GM21737 (cell line): ENCODE measurements around the gene TBL3.

Experiments
- ATAC-seq: cut with Tn5 transposase; IDR thresholded peaks from one replicate; pipeline ENCODE4 v1.9.1; 2021; ENCODE audit warnings: mild to moderate bottlenecking, moderate library complexity; ENCODE audit not compliant: unreplicated experiment

The TBL3 gene

DNA sequence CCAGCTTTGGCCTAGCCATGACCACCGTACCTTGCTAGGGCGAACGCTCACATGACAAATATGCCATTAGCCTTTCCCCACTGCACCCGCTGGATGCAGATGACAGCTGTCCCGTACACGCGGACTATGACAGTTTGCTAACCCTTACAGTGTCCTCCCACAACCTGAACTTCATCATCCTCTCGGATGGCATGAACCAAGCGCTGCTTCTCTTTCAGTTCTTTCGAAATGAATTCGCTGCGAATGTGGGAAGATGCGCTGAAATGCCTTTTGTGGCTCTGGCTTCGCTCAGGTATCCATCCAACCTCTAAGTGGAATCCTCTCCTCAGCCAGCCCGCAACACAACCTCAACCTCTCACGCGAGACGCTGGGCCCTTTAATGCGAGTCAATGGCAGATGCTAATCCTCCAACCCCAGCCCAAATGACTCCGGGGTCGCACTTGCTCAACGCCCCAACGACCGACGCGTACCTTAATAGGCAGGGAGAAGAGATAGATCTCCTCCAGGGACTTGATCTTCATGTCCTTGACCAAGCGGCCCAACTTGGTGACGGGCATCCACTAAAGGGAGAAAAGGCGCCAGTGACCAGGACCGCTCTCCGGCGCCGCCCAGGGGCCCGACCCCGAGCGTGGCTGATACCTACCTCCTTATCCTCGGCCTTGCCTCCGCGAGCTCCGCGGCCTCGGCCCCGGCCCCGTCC is 7.9 kb upstream of the TBL3 start:
- ATAC-seq, result peak; percentile 1

DNA sequence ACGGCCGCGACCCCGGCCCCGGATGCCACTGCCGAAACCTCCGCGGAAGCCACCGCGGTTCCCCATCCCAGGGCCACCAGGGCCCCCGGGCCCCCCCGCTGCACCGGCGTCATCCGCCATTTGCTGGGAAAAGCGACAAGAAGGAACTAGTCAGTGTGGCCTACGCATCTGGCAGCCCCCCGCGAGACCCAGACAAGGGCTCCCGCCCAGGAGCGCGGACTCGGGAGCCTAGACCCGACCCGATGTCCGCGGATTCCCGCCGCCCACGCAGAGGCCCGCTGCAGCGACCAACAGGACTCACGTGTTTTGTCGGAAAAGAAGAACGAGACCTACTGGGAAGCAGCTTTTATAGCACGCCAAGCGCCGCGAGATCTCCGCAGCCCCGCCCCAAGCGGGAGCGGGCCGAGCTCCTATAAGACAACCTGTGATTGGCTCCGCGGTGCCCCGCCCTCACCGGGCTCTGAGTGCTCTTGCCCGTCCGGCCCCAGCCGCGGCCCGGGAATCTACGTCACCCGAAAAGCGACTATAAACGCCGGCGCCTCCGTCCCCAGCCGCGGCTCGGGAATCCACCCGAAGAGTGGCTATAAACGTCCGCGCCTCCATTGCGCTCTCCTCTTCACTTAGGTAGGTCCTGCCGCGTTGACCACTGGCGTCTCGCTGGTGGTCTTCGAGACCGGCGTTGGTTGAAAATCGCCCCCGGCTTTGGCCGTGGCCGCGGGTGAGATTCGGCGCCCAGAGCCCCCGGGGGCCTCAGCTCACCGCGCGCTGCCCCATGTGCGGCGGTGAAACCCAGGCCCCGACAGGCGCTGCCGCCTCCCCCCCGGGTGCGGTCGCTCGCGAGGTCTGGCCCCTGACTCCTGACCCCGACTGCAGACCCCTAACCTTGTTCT is 7.1 kb upstream of the TBL3 start, which contains the start of gene RPS2:
RPS2 (minus strand) TSS at position 321 of the 890 bp plus-strand sequence; CDS start at position 120, 201 bp downstream.
- ATAC-seq, result peak; percentile 77

DNA sequence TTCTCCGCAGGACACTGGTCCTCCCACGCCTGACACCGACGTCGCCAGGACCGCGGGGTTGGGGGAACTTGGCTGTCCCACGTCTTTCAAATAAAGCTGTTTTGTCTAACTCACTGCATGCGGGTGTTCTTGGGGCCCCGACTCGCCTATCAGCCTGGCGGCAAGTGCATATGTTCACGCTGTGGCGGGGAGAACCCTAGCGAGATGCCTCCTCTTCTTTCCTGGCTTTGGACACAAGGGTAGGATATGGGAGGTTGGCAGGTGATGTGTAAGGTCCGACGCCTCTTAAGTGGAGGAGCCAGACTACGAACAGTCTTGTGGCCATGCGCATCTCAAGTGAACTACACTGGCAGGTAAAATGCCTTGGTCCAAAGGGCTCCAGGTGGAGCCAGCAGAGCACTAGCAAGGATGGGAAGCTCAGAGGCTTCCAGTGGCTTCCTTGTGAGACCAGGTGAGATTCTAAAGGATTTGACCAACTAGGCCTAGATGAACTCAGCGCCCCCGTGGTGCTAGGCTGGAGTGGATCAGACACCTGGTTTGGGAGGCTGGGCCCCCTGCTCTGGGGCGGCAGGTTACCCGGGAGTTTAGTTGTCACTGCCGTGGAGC is 6.4 kb upstream of the TBL3 start:
- no peak for ATAC-seq

DNA sequence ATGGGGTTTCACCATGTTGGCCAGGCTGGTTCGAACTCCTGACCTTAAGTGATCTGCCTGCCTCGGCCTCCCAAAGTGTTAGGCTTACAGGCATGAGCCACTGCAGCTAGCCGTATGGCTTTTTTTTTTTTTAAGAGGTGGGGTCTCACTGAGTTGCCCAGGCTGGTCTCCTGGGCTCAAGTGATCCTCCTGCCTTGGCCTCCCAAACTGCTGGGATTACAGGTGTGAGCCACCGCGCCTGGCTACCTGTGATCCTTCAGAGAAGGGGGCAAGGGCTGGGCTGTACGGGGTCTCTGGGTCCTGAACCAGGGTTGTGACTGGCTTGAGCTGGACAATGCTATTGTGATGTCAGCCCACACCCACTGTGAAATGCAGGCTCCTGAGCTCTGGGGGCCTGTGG is 5.4 kb upstream of the TBL3 start, which contains the start of gene RNF151:
RNF151 (plus strand) TSS at position 397 of the 400 bp plus-strand sequence. CDS start 26 bp downstream, outside the sequence.
- ATAC-seq, result no peak

DNA sequence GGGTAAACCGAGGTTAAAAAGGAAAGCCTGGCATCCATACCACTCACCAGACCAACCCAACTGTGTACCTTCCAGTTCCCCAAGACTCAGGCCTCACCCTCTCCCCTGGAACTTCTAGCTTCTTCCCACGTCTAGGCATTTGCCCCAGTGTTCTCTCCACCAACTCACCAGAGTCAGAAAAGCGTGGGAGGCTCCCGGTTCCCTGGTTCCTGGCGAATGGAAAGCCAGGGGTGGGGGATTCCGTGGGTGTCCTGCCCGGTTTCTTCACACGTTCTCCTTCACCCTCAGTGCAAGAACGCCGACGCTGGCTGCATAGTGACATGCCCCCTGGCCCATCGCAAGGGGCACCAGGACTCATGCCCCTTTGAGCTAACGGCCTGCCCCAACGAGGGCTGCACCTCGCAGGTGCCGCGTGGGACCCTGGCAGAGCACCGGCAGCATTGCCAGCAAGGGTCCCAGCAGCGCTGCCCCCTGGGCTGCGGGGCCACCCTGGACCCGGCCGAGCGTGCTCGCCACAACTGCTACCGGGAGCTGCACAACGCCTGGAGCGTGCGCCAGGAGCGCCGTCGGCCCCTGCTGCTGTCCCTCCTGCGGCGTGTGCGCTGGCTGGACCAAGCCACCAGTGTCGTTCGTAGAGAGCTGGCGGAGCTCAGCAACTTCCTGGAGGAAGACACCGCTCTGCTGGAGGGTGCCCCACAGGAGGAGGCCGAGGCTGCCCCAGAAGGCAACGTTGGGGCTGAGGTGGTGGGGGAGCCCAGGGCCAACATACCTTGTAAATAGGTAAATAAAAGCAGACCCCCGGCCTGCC is 3.5 kb upstream of the TBL3 start:
- ATAC-seq, result no peak

DNA sequence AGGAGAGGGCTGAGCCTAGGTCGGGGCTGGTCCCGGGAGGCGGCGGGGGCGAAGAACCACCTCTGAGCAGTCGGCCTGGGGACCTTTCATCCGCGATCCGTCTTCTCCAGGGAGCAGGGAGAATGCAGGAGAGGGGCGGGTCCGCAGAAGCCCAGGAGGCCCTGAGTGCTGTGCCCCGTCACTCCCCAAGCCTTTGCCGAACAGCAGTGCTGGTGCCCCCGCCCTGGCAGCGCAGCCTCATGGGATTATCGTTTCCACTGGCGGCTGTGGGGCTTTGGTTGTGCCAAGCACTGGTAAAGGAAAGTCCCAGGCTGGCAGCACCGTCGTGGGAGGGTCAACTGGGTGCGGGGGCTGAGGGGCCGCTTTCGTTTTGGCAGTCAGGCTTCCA is 631 bp downstream of the TBL3 start:
- no peak for ATAC-seq

DNA sequence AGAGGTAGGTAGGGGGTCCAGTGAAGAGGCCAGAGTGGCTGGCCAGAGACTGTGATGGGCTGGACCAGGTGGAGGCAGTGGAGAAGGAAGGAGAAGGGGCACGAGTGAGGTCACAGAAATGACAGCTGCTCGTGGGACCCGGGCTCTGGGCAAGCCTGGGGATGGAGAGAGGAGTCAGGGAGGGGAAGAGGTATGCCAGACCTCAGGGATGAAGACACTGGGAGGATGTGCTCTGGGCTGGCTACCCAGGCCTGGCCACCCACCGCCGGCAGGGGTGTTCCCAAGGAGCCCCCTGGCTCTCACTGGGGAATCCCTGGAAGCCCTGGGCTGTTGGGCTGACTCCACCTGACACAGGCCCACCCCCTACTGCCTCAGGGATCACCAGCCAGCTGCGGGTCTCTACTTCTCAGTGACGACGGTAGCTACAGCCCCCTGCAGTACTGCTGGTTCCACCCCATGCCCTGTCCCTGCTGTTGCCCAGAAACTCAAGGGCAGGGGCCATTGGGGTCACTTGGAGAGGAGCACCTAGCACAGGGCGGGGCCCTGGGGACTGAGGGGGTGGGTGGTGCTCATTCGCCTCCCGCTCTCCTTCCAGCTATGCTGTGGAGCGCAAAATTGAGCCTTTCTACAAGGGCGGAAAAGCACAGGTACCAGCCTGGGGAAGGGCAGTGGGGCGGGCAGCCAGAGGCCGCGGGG is 1.8 kb downstream of the TBL3 start:
- ATAC-seq, result no peak

DNA sequence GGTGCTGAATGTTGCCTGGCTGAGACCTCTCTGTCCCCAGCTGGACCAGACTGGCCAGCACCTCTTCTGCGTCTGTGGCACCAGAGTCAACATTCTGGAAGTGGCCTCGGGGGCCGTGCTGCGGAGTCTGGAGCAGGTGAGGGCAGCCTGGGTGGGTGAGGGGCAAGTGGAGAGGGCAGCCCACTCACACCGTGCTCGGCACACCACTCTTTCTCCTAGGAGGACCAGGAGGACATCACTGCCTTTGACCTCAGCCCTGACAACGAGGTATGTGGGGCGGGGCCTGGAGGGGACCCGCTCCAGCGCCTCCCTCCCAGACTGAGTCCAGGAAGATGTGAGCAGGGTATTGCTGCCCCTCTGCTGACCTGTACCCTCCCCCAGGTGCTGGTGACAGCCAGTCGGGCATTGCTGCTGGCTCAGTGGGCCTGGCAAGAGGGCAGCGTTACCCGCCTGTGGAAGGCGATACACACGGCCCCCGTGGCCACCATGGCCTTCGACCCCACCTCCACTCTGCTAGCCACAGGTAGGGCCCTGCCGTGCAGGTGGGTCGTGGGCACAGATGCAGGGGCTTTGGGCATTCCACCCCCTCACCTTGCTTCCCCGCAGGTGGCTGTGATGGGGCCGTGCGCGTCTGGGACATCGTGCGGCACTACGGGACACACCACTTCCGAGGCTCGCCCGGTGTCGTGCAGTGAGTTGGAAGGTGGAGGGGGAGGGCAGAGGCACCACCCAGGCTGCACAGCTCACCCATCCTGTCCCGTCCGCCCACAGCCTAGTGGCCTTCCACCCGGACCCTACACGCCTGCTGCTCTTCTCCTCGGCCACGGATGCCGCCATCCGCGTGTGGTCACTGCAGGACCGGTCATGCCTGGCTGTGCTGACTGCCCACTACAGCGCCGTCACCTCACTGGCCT is 2.6 kb downstream of the TBL3 start:
- no peak for ATAC-seq

DNA sequence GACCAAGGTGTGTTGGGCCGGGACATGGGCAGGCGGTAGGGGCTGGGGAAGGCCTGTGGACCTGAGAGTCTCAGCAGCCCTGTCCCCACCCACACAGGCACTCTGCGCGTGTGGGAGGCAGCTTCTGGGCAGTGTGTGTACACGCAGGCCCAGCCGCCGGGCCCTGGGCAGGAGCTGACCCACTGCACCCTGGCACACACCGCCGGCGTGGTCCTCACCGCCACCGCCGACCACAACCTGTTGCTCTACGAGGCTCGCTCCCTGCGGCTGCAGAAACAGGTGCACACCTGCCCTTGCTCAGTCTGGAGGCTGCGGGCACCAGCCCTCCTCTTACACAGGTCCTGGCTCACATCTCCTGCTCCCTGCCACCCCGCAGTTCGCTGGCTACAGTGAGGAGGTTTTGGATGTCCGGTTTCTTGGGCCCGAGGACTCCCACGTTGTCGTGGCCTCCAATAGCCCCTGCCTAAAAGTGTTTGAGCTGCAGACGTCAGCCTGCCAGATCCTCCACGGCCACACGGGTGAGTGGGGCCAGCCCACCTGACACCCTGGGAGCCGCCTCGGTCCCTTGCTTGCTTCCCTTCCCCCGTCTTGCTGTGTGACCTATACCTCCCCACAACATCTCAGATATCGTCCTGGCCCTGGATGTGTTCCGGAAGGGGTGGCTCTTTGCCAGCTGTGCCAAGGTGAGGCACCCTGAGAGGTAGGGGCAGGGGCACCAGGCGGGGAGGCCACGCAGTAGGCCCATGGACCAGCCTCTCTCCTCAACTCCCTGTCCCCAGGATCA is 3.8 kb downstream of the TBL3 start:
- no peak for ATAC-seq

DNA sequence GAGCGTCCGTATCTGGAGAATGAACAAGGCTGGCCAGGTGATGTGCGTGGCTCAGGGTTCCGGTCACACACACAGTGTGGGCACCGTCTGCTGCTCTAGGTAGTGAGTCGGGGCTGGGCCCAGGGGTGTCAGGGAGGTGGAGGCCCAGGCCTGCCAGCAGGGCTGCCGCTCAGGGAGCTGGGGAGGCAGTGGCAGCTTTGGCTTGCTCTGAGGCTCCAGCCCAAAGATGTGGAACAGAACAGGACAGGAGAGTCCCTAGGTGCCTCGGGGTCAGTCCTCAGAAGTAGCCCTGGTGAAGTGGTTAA is 4.3 kb downstream of the TBL3 start:
- no peak for ATAC-seq

DNA sequence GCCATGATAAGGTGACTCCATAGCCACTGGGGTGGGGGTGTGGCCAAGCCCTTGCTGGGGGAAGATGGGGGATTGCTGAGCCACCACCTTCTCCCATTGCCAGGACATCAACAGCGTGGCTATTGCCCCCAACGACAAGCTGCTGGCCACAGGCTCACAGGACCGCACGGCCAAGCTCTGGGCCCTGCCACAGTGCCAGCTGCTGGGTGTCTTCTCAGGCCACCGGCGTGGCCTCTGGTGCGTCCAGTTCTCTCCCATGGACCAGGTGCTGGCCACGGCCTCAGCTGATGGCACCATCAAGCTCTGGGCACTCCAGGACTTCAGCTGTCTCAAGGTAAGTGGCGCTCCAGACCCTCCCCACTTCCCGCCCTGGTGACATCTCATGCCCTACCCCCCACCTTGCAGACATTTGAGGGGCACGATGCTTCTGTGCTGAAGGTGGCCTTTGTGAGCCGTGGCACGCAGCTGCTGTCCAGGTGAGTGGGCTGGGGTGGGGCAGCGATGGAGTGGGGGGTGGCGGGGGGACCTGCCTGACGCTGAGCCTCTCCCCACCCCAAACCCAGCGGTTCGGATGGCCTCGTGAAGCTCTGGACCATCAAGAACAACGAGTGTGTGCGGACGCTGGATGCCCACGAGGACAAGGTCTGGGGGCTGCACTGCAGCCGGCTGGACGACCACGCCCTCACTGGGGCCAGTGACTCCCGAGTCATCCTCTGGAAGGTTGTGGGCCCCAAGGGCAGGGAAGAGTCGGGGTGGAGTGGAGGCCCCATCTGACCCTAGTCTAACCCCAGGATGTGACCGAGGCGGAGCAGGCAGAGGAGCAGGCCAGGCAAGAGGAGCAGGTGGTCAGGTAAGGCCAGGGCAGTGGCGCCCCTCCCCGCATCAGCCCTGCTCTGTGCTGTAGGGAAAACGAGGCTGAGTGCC is 5.4 kb downstream of the TBL3 start:
- ATAC-seq, result no peak

DNA sequence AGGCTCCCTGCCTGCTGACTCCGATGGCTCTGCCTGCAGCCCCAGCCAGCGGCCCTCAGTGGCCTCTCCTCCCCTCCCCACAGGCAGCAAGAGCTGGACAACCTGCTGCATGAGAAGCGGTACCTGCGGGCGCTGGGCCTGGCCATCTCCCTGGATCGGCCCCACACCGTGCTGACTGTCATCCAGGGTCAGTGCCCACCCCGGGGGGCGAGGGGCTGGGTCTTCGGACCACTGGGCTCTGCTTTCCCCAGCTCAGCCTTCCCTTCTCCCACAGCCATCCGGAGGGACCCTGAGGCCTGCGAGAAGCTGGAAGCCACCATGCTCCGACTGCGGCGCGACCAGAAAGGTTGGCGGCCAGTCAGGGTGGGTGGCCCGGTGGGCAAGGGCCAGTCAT is 6.0 kb downstream of the TBL3 start:
- no peak for ATAC-seq

DNA sequence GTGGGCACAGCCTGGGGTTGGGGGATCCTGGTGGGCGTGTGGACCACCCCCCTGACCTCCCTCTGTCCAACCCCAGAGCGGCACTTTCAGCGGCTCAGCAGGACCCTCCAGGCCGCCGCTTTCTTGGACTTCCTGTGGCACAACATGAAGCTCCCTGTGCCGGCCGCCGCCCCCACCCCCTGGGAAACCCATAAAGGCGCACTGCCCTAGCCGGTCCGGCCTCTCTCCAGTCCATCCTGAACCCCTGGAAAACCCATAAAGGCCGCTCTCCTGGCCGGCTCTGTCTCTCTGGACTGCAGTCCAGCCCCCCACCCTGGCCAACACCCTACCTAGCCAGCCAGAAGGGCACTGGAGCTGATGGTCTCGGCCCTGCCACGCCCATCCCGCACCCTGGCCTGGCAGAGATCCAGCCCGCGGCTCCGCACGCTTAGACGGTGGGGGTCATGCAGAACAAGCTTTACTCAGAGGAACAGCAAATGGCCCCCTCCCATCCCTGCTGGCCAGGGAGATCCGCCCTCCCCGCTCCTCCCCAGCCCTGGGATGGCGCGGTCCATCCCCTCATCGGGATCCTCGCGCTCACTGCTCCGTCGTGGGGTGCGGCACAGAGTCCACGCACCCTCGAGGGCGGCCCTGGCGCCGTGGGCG is 6.7 kb downstream of the TBL3 start:
- ATAC-seq, result no peak

DNA sequence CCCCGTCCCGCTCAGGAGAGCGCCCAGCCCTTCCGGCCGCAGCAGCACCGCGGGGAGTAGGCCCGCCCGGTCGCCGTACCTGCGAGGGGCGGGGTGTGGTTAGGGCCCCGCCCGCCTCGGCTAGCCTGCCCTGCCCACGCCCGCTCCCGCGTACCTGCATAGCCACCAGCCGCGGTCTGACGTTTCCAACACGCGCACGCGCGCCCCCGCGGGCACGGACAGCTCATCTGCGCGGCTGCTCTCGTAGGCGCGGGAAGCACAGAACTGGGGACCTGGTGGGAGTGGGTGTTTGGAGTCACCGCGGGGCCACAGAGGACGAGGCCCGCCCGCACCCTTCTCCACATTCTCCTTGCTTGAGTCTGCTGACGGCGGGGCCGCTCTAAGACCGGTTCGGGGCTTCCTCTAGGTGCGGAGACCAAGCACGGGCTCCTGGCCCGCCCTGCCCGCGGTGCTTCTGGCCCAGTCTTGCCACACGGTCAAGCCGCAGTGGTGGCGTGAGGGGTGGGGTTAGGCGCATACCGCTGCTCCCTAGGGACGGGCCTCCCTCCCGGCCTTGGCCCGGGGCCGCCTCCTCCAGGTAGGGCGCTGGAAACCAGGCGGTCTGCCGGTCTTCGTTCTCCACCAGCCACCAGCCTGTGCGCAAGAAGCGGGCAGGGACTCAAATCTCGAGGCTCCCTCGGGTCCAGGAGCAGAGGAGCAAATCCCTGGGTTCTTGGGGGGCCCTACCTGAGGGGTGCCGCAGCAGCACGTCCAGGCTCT is 7.6 kb downstream of the TBL3 start:
- ATAC-seq, result no peak

DNA sequence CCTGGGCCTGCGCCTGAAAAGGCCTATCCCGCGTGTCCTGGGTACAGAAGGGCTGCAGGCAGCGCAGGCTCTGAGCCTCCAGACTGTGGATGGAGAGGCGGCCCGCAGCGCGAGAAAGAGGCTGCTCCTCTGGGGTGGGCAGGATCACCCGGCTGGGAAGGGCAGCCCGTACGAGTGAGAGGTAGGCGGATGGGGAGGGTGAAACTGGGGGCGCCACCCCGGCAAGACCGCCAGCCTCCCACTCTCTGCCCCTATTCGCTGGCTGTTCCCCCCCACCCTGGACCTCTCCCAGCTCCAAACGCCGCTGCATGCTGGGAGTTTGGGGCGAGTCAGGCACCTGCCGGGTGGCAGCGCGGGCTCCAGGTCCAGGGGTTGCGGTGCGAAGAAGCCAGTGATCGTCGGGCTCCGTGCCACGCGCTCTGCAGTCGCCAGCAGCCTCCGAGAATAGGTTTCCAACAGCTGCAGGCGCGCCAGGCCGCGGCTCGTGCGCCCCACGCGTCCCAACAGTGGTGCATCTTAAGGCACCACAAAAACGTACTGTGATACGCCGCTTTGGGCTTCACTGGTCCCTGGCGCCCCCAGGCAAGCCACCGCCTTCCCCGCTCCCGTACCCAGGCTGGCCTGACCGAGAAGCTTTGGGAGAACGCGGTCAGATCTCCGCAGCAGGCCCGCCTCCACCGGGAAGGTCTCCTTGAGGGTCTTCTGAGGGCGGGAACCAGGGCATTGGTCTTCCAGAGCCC is 8.3 kb downstream of the TBL3 start:
- ATAC-seq, result no peak

DNA sequence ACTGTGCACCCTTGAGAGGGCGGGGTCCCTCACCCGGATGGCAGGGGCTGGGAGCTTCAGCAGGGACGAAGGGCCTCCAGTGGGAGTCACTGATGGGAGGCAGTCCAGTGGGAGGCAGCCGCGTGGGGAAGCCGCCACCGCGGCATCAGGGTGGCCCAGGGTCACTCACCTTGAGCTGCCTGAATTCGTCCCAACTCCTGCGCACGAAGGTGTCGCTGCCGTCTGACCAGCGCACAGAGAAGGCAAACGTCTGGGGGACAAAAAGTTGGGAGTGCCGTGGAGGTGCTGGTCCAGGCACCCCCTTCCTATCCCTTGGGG is 8.9 kb downstream of the TBL3 start:
- ATAC-seq, result no peak
